H9 (cell line): Measurements from ENCODE around the gene C3orf20. TPM values are rescaled to one million over a fixed set of nuclear protein-coding genes. Genes with fewer than 3 reads are reported as not detected.

ENCODE experiments used
- DNase-seq: peaks from one replicate; pipeline ENCODE4 v3.0.0-alpha.2; 2017
- H2AFZ ChIP-seq: one replicate; pipeline ENCODE4 v1.6.1; 2013; ENCODE audit warnings: mild to moderate bottlenecking, low read length, control low read depth, moderate library complexity
- H2AK5ac ChIP-seq: 2 replicates; pipeline ENCODE4 v1.6.1; 2013; ENCODE audit warnings: low read length, control low read depth, mixed read lengths; ENCODE audit not compliant: insufficient read length
- H2BK120ac ChIP-seq: one replicate; pipeline ENCODE4 v1.6.1; 2013; ENCODE audit warnings: low read depth, mild to moderate bottlenecking, low read length, control low read depth, inconsistent platforms; ENCODE audit not compliant: poor library complexity, severe bottlenecking
- H2BK12ac ChIP-seq: 2 replicates; pipeline ENCODE4 v1.6.1; 2013; ENCODE audit warnings: low read length, control low read depth, mixed read lengths, low read depth; ENCODE audit not compliant: insufficient read length
- H2BK15ac ChIP-seq: 2 replicates; pipeline ENCODE4 v1.6.1; 2013; ENCODE audit warnings: low read depth, low read length, control low read depth
- H2BK20ac ChIP-seq: one replicate; pipeline ENCODE4 v1.6.1; 2013; ENCODE audit warnings: low read depth, mild to moderate bottlenecking, low read length, control low read depth, inconsistent platforms; ENCODE audit not compliant: poor library complexity, severe bottlenecking
- H2BK5ac ChIP-seq: 2 replicates; pipeline ENCODE4 v1.6.1; 2013; ENCODE audit warnings: low read length, control low read depth, mixed read lengths; ENCODE audit not compliant: insufficient read length
- H3K14ac ChIP-seq: 2 replicates; pipeline ENCODE4 v1.6.1; 2013; ENCODE audit warnings: low read length, control low read depth; ENCODE audit not compliant: insufficient read depth
- H3K18ac ChIP-seq: 2 replicates; pipeline ENCODE4 v1.6.1; 2013; ENCODE audit warnings: low read depth, mild to moderate bottlenecking, mixed read lengths, low read length, control low read depth; ENCODE audit not compliant: insufficient read length
- H3K23ac ChIP-seq: 2 replicates; pipeline ENCODE4 v1.6.1; 2013; ENCODE audit warnings: low read length, control low read depth, mixed read lengths, low read depth; ENCODE audit not compliant: insufficient read length
- H3K23me2 ChIP-seq: 2 replicates; pipeline ENCODE4 v1.6.1; 2013; ENCODE audit warnings: low read depth, mild to moderate bottlenecking, mixed read lengths, low read length, control low read depth; ENCODE audit not compliant: insufficient read length, poor library complexity, severe bottlenecking
- H3K27ac ChIP-seq: 2 replicates; pipeline ENCODE4 v1.5.1; 2013; ENCODE audit warnings: low read length, control low read depth, mixed read lengths, low read depth; ENCODE audit not compliant: insufficient read length
- H3K27me3 ChIP-seq: 2 replicates; pipeline ENCODE4 v1.6.1; 2013; ENCODE audit warnings: low read length, control low read depth, inconsistent platforms; ENCODE audit not compliant: insufficient read depth
- H3K4ac ChIP-seq: 2 replicates; pipeline ENCODE4 v1.6.1; 2013; ENCODE audit warnings: low read depth, mild to moderate bottlenecking, control low read depth, inconsistent platforms, low read length, moderate library complexity
- H3K4me1 ChIP-seq: 2 replicates; pipeline ENCODE4 v1.6.1; 2013; ENCODE audit warnings: low read length, control low read depth, inconsistent platforms; ENCODE audit not compliant: insufficient read depth
- H3K4me2 ChIP-seq: 2 replicates; pipeline ENCODE4 v1.6.1; 2013; ENCODE audit warnings: low read length, control low read depth, mixed read lengths; ENCODE audit not compliant: insufficient read length, insufficient read depth
- H3K56ac ChIP-seq: 2 replicates; pipeline ENCODE4 v1.6.1; 2013; ENCODE audit warnings: low read depth, mild to moderate bottlenecking, mixed read lengths, low read length, control low read depth; ENCODE audit not compliant: insufficient read length
- H3K79me1 ChIP-seq: 2 replicates; pipeline ENCODE4 v1.6.1; 2013; ENCODE audit warnings: low read depth, mild to moderate bottlenecking, moderate library complexity, low read length, control low read depth, inconsistent platforms; ENCODE audit not compliant: insufficient read depth, poor library complexity, severe bottlenecking
- H3K79me2 ChIP-seq: 2 replicates; pipeline ENCODE4 v1.6.1; 2013; ENCODE audit warnings: low read length, control low read depth, inconsistent platforms; ENCODE audit not compliant: insufficient read depth
- H3K9ac ChIP-seq: 2 replicates; pipeline ENCODE4 v1.6.1; 2013; ENCODE audit warnings: low read length, control low read depth, mixed read lengths; ENCODE audit not compliant: insufficient read length; ENCODE audit errors: extremely low read depth
- H3K9me3 ChIP-seq: one replicate; pipeline ENCODE4 v1.6.1; 2013; ENCODE audit warnings: low read depth, low read length, inconsistent platforms; ENCODE audit not compliant: control insufficient read depth
- H3T11ph ChIP-seq: one replicate; pipeline ENCODE4 v1.6.1; 2013; ENCODE audit warnings: mild to moderate bottlenecking, low read length, control low read depth, inconsistent platforms
- H4K20me1 ChIP-seq: one replicate; pipeline ENCODE4 v1.6.1; 2013; ENCODE audit not compliant: control insufficient read depth, insufficient read length, insufficient read depth
- H4K5ac ChIP-seq: 2 replicates; pipeline ENCODE4 v1.6.1; 2013; ENCODE audit warnings: low read depth, mild to moderate bottlenecking, mixed read lengths, low read length, control low read depth; ENCODE audit not compliant: insufficient read length
- H4K8ac ChIP-seq: replicated peaks from 2 replicates; pipeline ENCODE4 v1.6.1; 2013; ENCODE audit warnings: low read length, control low read depth, mixed read lengths, low read depth; ENCODE audit not compliant: insufficient read length
- H4K91ac ChIP-seq: 2 replicates; pipeline ENCODE4 v1.6.1; 2013; ENCODE audit warnings: low read depth, mild to moderate bottlenecking, moderate library complexity, mixed read lengths, low read length, control low read depth; ENCODE audit not compliant: insufficient read length
- H3K27ac Mint-ChIP-seq, 3 experiments: 2 replicates in 2 of 3; 3 replicates in 1 of 3; pipeline ENCODE4 v1.8.0; 2020 to 2021; ENCODE audit warnings: mixed read lengths in 3 of 3, mild to moderate bottlenecking in 1 of 3, moderate library complexity in 1 of 3
- H3K27me3 Mint-ChIP-seq: 2 replicates; pipeline ENCODE4 v1.8.0; 2021; ENCODE audit warnings: low read depth, mild to moderate bottlenecking, moderate library complexity, mixed read lengths
- H3K36me3 Mint-ChIP-seq, 3 experiments: 2 replicates in 2 of 3; 3 replicates in 1 of 3; pipeline ENCODE4 v1.8.0; 2020 to 2021; ENCODE audit warnings: low read depth in 3 of 3, mixed read lengths in 3 of 3; ENCODE audit not compliant: insufficient read depth in 1 of 3
- H3K4me1 Mint-ChIP-seq, 2 experiments: 2 replicates each; pipeline ENCODE4 v1.8.0; 2020; ENCODE audit warnings: mixed read lengths in 2 of 2
- H3K4me3 Mint-ChIP-seq, 2 experiments: 2 replicates in 1 of 2; 3 replicates in 1 of 2; pipeline ENCODE4 v1.8.0; 2020 to 2021; ENCODE audit warnings: mild to moderate bottlenecking in 2 of 2, mixed read lengths in 2 of 2, moderate library complexity in 1 of 2
- H3K9me3 Mint-ChIP-seq, 2 experiments: 2 replicates in 1 of 2; 3 replicates in 1 of 2; pipeline ENCODE4 v1.8.0; 2020; ENCODE audit warnings: mild to moderate bottlenecking in 2 of 2, mixed read lengths in 2 of 2, moderate library complexity in 1 of 2
- CTCF ChIP-seq: fragments of 200-600 bp; sonication (generic); conservative IDR thresholded peaks from 3 replicates; pipeline ENCODE4 v1.8.0; 2021; ENCODE audit warnings: antibody characterized with exemption, mild to moderate bottlenecking
- WGBS: extraction: QIAGEN DNeasy Blood & Tissue Kit; methylation state at CpG from one replicate; pipeline ENCODE4 v1.1.7; 2013; ENCODE audit warnings: missing lambda C conversion rate, low lambda C conversion rate, mixed read lengths; ENCODE audit not compliant: insufficient read length; ENCODE audit errors: extremely low coverage; 5-methylcytosine and 5-hydroxymethylcytosine counted together
- total RNA-seq: library from RNA; stranded (reverse); gene quantifications from 2 replicates; pipeline ENCODE4 v1.2.1, GENCODE V29; 2021

Gene C3orf20
- total RNA-seq, 1 experiment from 2014 or later = not detected

- Histone ChIP-seq H4K91ac (no peak overlapping the region), H3K14ac (no peak overlapping the region), H3K27ac (no peak overlapping the region), H3K56ac (no peak overlapping the region), H4K20me1 (no peaks in the 10 kb centered on the region), H2AK5ac (no peak overlapping the region), H3K18ac (no peak overlapping the region), H2BK12ac (no peak overlapping the region), H2BK120ac (no peak overlapping the region), H3K4me2 (no peak overlapping the region), H3K9ac (no peak overlapping the region), H3K79me2 (peaks cover 2% of the 10 kb centered on the region; the same call in 1 of the 2 replicates), H4K5ac (no peak overlapping the region), H3K23me2 (no peaks in the 10 kb centered on the region), H3K27me3 (no peaks in the 10 kb centered on the region; the same call in 1 of the 2 replicates), H3T11ph (no peak overlapping the region), H2BK20ac (no peak overlapping the region), H2AFZ (no peak overlapping the region), H3K23ac (no peak overlapping the region), H4K8ac (no peak overlapping the region), H3K79me1 (no peaks in the 10 kb centered on the region), H3K9me3 (no peaks in the 10 kb centered on the region), H2BK15ac (no peak overlapping the region), H2BK5ac (no peak overlapping the region), H3K4ac (no peak overlapping the region), H3K4me1 (no peaks in the 10 kb centered on the region)
- no CpG with 5 or more reads among the region's 5 CpGs for WGBS
- H3K4me1 Mint-ChIP-seq = no peaks in the 10 kb centered on the region; a peak in 1 of 4 replicates
- DNase-seq = no peak
- H3K4me3 Mint-ChIP-seq = no peak overlapping the region
- peaks cover 74% of the 10 kb centered on the region for H3K27me3 Mint-ChIP-seq
- no peaks in the 10 kb centered on the region for H3K9me3 Mint-ChIP-seq
- no peak overlapping the region for H3K27ac Mint-ChIP-seq
- H3K36me3 Mint-ChIP-seq = no peaks in the 10 kb centered on the region
- TF ChIP-seq CTCF = no peak
Observed at GRCh38 chr3:14645453-14645852, 29.5 kb upstream of the C3orf20 start.
